Tibial artery (tissue), 4 donors: Measurements from ENCODE around the gene SIRT3.

Experiments used
- DNase-seq, 2 donors: peaks; one replicate each; pipeline ENCODE4 v3.0.0-alpha.2; 2019
- H3K27ac ChIP-seq, 2 donors: fragments of 200-600 bp; sonication (generic) in 1 of 2; 1 replicate in 1 of 2; 2 replicates in 1 of 2; pipeline ENCODE4 v1.5.1; 2018 to 2019; ENCODE audit warnings: mild to moderate bottlenecking in 1 of 2
- H3K27me3 ChIP-seq, 2 donors: fragments of 200-600 bp; sonication (generic) in 1 of 2; one replicate each; pipeline versions ENCODE4 v1.5.1 to v1.6.0; 2016 to 2019
- H3K36me3 ChIP-seq, 3 donors: fragments of 200-600 bp; sonication (generic) in 2 of 3; one replicate each; pipeline ENCODE4 v1.5.1; 2016 to 2019; ENCODE audit warnings: mild to moderate bottlenecking in 2 of 3
- H3K4me1 ChIP-seq, 4 donors: fragments of 200-600 bp; sonication (generic) in 2 of 4; 1 replicate in 3 of 4; 2 replicates in 1 of 4; pipeline ENCODE4 v1.5.1; 2016 to 2019
- H3K4me3 ChIP-seq, 2 donors: fragments of 200-600 bp; sonication (generic) in 1 of 2; 1 replicate in 1 of 2; 2 replicates in 1 of 2; pipeline ENCODE4 v1.5.1; 2018 to 2019; ENCODE audit warnings: mild to moderate bottlenecking in 2 of 2
- H3K9me3 ChIP-seq, 3 donors: fragments of 200-600 bp; sonication (generic) in 1 of 3; one replicate each; pipeline ENCODE4 v1.5.1; 2016 to 2019
- CTCF ChIP-seq, 2 experiments: fragments of 200-600 bp in 1 of 2; fragments of 450-650 bp in 1 of 2; IDR thresholded peaks; one replicate each; pipeline ENCODE4 v1.5.1; 2017 to 2019; ENCODE audit warnings: antibody characterized with exemption in 2 of 2, mild to moderate bottlenecking in 1 of 2, moderate library complexity in 1 of 2
- intact Hi-C: fragments of 100-400 bp; cut with DNase I; formaldehyde crosslinking; loops from one replicate; pipeline ENCODE4 v1.15.0; 2023; ENCODE audit warnings: low total_unique reads

Gene SIRT3

GRCh38 chr11:218815-219593 is 17.1 kb downstream of the SIRT3 start:
- TF ChIP-seq CTCF (IDR thresholded peaks at IDR 0.05): no peak
- H3K4me1 ChIP-seq: no peaks in the 10 kb centered on the region
- peaks cover 7 to 69% (median 37%) of the 10 kb centered on the region in 3 donors for H3K36me3 ChIP-seq
- H3K27me3 ChIP-seq: no peaks in the 10 kb centered on the region
- no peak overlapping the region for H3K4me3 ChIP-seq
- H3K9me3 ChIP-seq: no peaks in the 10 kb centered on the region
- H3K27ac ChIP-seq: no peak overlapping the region
- DNase-seq: no peak
- intact Hi-C loops: no loop called here

DNA sequence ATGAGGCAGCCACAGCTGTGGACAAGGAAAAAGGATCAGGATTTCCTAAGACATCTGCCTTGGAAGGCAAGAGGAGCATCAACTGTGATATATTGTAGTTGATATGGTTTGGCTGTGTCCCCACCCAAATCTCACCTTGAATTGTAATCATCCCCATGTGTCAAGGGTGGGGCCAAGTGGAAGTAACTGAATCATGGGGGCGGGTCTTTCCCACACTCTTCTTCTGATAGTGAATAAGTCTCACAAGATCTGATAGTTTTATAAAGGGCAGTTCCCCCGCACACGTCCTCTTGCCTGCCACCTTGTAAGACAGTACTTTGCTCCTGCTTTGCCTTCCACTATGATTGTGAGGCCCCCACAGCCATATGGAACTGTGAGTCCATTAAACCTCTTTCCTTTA is 18.4 kb downstream of the SIRT3 start:
- Histone ChIP-seq H3K36me3 (peaks cover 12 to 74% (median 49%) of the 10 kb centered on the region in 3 donors), H3K4me3 (no peak overlapping the region), H3K27ac (no peak overlapping the region), H3K4me1 (no peaks in the 10 kb centered on the region), H3K9me3 (no peaks in the 10 kb centered on the region), H3K27me3 (no peaks in the 10 kb centered on the region)
- intact Hi-C loops: no loop called here
- DNase-seq: no peak
- TF ChIP-seq CTCF (IDR thresholded peaks at IDR 0.05): no peak

DNA sequence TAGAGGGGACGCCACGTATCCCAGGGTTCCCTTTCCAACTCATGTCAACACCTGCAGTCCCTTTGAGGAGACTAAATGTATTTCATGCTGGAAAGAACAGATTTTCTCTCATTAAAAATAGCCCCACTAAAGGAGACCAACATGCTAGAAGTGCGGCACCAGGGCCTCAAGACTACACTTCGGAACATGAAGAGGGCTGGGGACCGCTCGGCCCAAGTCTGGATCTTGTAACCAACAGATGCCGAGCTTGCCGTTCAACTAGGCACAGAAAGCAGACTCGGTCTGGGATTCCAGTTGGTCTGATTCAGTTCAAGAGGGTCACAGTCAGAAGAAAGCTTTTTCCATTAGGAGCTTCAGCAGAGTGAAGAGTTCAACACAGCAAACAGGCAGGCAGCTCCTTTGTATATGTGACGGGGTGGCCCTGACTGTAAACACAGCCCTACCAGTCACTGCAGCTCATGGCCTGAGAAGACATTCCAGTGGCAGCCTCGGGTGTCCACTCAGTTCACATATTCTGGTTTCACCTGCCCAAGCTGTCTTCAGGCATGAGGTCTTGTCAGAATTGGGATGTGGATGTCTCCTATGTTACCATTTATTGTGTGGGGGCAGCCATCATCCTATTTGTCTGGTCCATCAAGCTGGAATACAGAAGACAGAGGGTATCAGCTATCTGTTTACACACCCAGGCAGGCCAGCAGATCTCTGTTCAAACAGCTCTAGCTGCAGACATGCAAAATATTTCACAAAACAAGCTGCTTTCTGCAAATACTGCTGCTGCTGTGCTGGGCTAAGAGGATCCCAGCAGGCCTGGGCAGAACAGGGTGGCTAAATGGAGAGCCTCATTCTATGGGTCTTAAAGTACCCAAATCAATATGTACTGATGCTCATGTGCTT is 19.8 kb downstream of the SIRT3 start:
- intact Hi-C loops: no loop called here
- Histone ChIP-seq H3K27me3 (no peaks in the 10 kb centered on the region), H3K4me1 (peaks cover 0 to 3% (median 0%) of the 10 kb centered on the region in 4 donors), H3K9me3 (no peaks in the 10 kb centered on the region), H3K36me3 (peaks cover 26 to 75% (median 55%) of the 10 kb centered on the region in 3 donors), H3K27ac (no peak overlapping the region), H3K4me3 (no peak overlapping the region)
- TF ChIP-seq CTCF (IDR thresholded peaks at IDR 0.05): no peak
- no peak for DNase-seq

DNA sequence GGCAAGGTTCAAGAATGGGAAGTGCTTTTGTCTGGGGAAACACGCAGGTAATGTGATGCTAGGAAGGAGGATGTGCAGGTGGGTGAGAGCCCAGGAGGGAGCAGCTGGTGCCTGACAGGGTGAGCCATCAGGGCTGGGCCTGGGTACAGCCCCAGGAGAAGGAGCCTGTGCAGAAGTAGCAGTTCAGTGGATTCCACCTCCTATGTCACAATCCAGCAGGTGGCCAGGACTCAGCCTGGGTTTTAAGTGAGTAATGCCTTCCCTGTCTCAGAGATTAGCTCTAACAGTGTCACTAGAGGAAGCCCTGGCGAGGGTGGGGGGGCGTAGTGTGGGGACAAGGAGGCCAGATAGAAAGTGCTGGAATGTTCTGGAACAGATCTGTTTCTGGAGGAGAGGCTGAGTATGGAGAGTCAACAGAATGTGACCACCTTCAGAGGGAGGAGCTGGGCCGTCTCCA is 20.5 kb downstream of the SIRT3 start:
- H3K27ac ChIP-seq: no peak overlapping the region
- DNase-seq: no peak
- H3K36me3 ChIP-seq: peaks cover 33 to 79% (median 62%) of the 10 kb centered on the region in 3 donors
- peaks cover 0 to 10% (median 5%) of the 10 kb centered on the region in 4 donors for H3K4me1 ChIP-seq
- intact Hi-C loops: no loop called here
- no peak for TF ChIP-seq CTCF (IDR thresholded peaks at IDR 0.05)
- no peaks in the 10 kb centered on the region for H3K9me3 ChIP-seq
- no peaks in the 10 kb centered on the region for H3K27me3 ChIP-seq
- no peak overlapping the region for H3K4me3 ChIP-seq

- DNase-seq: no peak
- Histone ChIP-seq H3K4me1 (peaks cover 0 to 26% (median 20%) of the 10 kb centered on the region in 4 donors), H3K9me3 (no peaks in the 10 kb centered on the region), H3K4me3 (no peak overlapping the region), H3K36me3 (peaks cover 40 to 86% (median 72%) of the 10 kb centered on the region in 3 donors), H3K27me3 (no peaks in the 10 kb centered on the region), H3K27ac (no peak overlapping the region)
- TF ChIP-seq CTCF (IDR thresholded peaks at IDR 0.05): no peak
- intact Hi-C loops: loop anchor here (5.0 kb wide), 1 partner anchor 143 kb away; no protein-coding TSS in a partner anchor
Observed at GRCh38 chr11:214083-214482, 22.1 kb downstream of the SIRT3 start.
